ENCODE results near the gene BAZ2B.

DNA sequence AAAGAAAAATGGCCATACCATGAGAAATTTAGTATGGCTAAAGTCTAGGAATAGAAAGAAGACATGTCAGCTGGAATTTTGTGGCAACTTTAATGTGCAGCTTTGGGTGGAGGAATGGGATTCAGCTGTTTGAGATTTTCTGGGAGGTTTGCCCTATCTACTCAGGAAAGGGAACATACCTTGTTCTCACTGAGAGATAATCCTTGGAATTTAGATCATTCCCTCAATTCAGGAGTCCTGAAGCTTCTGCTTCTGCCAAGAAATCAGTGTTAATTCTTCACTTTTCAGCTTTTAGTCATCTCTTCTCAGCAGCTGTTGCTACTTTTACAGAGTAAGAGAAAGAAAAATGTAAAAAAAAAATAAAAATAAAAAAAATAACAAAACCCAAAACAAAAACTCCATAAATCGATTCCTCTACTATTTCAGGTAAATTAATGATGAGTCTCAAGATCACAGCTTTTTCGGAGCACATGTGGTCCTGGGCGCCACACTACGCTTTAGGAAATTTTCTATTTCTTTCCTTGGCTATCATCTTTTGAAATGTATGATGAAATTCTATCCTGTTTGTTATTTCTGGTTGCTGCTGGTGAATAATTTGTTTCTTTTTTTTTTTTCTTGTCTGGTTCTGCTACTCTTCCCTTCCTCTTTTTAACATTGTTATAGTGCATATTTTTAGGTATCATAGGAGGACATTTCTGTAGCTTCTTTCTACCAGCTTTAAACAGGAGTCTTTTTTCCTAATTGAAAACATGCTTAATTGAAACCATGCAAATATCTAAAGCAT is 18.9 kb upstream of the BAZ2B start:
- no peak for TF ChIP-seq DNMT1 (CRISPR knock-in tag; IDR thresholded peaks at IDR 0.05)
- TF ChIP-seq HOMEZ (CRISPR knock-in tag; IDR thresholded peaks at IDR 0.05; ENCODE audit: low read depth), result no peak
- TF ChIP-seq, protein P1, sequence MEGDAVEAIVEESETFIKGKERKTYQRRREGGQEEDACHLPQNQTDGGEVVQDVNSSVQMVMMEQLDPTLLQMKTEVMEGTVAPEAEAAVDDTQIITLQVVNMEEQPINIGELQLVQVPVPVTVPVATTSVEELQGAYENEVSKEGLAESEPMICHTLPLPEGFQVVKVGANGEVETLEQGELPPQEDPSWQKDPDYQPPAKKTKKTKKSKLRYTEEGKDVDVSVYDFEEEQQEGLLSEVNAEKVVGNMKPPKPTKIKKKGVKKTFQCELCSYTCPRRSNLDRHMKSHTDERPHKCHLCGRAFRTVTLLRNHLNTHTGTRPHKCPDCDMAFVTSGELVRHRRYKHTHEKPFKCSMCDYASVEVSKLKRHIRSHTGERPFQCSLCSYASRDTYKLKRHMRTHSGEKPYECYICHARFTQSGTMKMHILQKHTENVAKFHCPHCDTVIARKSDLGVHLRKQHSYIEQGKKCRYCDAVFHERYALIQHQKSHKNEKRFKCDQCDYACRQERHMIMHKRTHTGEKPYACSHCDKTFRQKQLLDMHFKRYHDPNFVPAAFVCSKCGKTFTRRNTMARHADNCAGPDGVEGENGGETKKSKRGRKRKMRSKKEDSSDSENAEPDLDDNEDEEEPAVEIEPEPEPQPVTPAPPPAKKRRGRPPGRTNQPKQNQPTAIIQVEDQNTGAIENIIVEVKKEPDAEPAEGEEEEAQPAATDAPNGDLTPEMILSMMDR (CRISPR knock-in tag; IDR thresholded peaks at IDR 0.05), result no peak
- TF ChIP-seq, protein P2, sequence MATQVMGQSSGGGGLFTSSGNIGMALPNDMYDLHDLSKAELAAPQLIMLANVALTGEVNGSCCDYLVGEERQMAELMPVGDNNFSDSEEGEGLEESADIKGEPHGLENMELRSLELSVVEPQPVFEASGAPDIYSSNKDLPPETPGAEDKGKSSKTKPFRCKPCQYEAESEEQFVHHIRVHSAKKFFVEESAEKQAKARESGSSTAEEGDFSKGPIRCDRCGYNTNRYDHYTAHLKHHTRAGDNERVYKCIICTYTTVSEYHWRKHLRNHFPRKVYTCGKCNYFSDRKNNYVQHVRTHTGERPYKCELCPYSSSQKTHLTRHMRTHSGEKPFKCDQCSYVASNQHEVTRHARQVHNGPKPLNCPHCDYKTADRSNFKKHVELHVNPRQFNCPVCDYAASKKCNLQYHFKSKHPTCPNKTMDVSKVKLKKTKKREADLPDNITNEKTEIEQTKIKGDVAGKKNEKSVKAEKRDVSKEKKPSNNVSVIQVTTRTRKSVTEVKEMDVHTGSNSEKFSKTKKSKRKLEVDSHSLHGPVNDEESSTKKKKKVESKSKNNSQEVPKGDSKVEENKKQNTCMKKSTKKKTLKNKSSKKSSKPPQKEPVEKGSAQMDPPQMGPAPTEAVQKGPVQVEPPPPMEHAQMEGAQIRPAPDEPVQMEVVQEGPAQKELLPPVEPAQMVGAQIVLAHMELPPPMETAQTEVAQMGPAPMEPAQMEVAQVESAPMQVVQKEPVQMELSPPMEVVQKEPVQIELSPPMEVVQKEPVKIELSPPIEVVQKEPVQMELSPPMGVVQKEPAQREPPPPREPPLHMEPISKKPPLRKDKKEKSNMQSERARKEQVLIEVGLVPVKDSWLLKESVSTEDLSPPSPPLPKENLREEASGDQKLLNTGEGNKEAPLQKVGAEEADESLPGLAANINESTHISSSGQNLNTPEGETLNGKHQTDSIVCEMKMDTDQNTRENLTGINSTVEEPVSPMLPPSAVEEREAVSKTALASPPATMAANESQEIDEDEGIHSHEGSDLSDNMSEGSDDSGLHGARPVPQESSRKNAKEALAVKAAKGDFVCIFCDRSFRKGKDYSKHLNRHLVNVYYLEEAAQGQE (IDR thresholded peaks at IDR 0.05; ENCODE audit: borderline replicate concordance in 1 of 2, low read depth in 1 of 2, low read length in 2 of 2), result no peak
- TF ChIP-seq FOXJ3 (CRISPR knock-in tag; IDR thresholded peaks at IDR 0.05; ENCODE audit: borderline replicate concordance), result no peak
- no peak for TF ChIP-seq ZNF687 (CRISPR knock-in tag; IDR thresholded peaks at IDR 0.05)
- no peak for TF ChIP-seq ZMYM3 (CRISPR knock-in tag; IDR thresholded peaks at IDR 0.05)
